Mucosa of descending colon (tissue), 3 donors: ENCODE measurements around the gene KRTAP9-6. TPM values are rescaled to one million over a fixed set of nuclear protein-coding genes. Genes with fewer than 3 reads are reported as not detected.
"Not testable (repeated sequence)": the region's sequence is repeated elsewhere in the genome, so short reads cannot be mapped to it uniquely, and the experiment has no call there.

Source experiments
- ATAC-seq: fragments of 200-7000 bp; cut with Tn5 transposase; one replicate; pipeline ENCODE4 v1.9.1; 2020; ENCODE audit warnings: mild to moderate bottlenecking, moderate library complexity
- DNase-seq, 3 donors: peaks; one replicate each; pipeline ENCODE4 v3.0.0-alpha.2; 2020
- H3K36me3 ChIP-seq: fragments of 200-600 bp; one replicate; pipeline ENCODE4 v1.8.0; 2021; ENCODE audit warnings: low read depth, mild to moderate bottlenecking
- H3K4me1 ChIP-seq: fragments of 200-600 bp; one replicate; pipeline ENCODE4 v1.8.0; 2021; ENCODE audit warnings: low read depth, mild to moderate bottlenecking
- H3K4me3 ChIP-seq: fragments of 200-600 bp; one replicate; pipeline ENCODE4 v1.8.0; 2021; ENCODE audit warnings: mild to moderate bottlenecking
- H3K9me3 ChIP-seq: fragments of 200-600 bp; one replicate; pipeline ENCODE4 v1.8.0; 2021; ENCODE audit warnings: mild to moderate bottlenecking
- intact Hi-C, 2 donors: fragments of 100-400 bp; cut with DNase I in 1 of 2; cut with micrococcal nuclease in 1 of 2; formaldehyde crosslinking; loops; one replicate each; pipeline versions ENCODE4 v1.11.0 to v1.11.1; 2022; cut with DNase I, micrococcal nuclease
- total RNA-seq, 3 donors: library from RNA; stranded (reverse); fragmentation: NEBNext Ultra II Directional in 2 of 3; extraction: Animal tissue kit (Norgen Biotek cat#: 25700) in 2 of 3; gene quantifications; one replicate each; pipeline versions ENCODE4 v1.2.1 to v1.2.4, GENCODE V29; 2021 to 2023
- TF ChIP-seq, protein P1 (sequence below): fragments of 200-600 bp; IDR thresholded peaks from one replicate; pipeline ENCODE4 v1.8.0; 2022; ENCODE audit warnings: antibody characterized with exemption, mild to moderate bottlenecking
- donor health status: DM: no; HTN: no; CAD: no; lungs with moderate emphysema.
- donor health status: DM: no; HTN: no; CAD: no.
- donor health status: DM: no; HTN: yes; CAD: no.

Gene KRTAP9-6
- total RNA-seq, 3 donors from 2014 or later, result not detected

GRCh38 chr17:41267711-41268110, 2.5 kb downstream of the KRTAP9-6 start:
- intact Hi-C loops, result no loop called here
- TF ChIP-seq, protein P1, sequence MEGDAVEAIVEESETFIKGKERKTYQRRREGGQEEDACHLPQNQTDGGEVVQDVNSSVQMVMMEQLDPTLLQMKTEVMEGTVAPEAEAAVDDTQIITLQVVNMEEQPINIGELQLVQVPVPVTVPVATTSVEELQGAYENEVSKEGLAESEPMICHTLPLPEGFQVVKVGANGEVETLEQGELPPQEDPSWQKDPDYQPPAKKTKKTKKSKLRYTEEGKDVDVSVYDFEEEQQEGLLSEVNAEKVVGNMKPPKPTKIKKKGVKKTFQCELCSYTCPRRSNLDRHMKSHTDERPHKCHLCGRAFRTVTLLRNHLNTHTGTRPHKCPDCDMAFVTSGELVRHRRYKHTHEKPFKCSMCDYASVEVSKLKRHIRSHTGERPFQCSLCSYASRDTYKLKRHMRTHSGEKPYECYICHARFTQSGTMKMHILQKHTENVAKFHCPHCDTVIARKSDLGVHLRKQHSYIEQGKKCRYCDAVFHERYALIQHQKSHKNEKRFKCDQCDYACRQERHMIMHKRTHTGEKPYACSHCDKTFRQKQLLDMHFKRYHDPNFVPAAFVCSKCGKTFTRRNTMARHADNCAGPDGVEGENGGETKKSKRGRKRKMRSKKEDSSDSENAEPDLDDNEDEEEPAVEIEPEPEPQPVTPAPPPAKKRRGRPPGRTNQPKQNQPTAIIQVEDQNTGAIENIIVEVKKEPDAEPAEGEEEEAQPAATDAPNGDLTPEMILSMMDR, result no peak
- DNase-seq (no peak), ATAC-seq (no peak)
- Histone ChIP-seq H3K36me3 (no peaks in the 10 kb centered on the region), H3K4me1 (no peaks in the 10 kb centered on the region), H3K9me3 (no peaks in the 10 kb centered on the region), H3K4me3 (no peak overlapping the region)

GRCh38 chr17:41271323-41271722, 6.1 kb downstream of the KRTAP9-6 start:
- intact Hi-C loops, result not testable (repeated sequence)

DNA sequence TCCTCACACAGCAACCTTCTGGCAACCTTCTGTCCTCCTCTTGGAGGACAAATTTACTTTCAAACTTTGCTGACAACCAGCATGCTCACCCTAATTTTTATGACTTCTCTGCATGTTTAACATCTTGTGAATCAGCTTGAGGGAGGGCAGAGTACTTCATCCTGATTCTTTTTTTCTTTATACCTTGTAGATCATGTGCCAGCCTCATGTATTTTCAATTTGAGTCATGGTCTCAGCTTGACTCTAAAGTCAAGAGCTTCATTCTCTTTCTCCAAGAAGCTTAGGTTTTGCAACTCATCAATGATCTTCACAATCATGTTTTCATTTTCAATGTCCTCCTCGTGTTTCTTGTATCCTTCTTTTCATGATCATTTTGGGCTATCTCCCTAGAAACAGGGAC, 6.7 kb downstream of the KRTAP9-6 start:
- TF ChIP-seq, protein P1, result no peak
- Histone ChIP-seq H3K4me1 (no peaks in the 10 kb centered on the region), H3K9me3 (no peaks in the 10 kb centered on the region), H3K4me3 (no peak overlapping the region), H3K36me3 (no peaks in the 10 kb centered on the region)
- ATAC-seq (no peak), DNase-seq (no peak)
- intact Hi-C loops, result no loop called here

More at GRCh38 chr17:41271323-41271722, 6.1 kb downstream of the KRTAP9-6 start:
- H3K36me3 ChIP-seq, H3K4me1 ChIP-seq, H3K4me3 ChIP-seq, ATAC-seq, H3K9me3 ChIP-seq, DNase-seq: not testable (repeated sequence)

- H3K9me3 ChIP-seq, H3K4me1 ChIP-seq, H3K4me3 ChIP-seq, intact Hi-C loops, ATAC-seq, H3K36me3 ChIP-seq, DNase-seq: not testable (repeated sequence)
Observed at GRCh38 chr17:41275648-41276190, 10.5 kb downstream of the KRTAP9-6 start, which contains the start of gene KRTAP9-7. TSS of gene KRTAP9-7 (plus strand) at chr17:41275698. CDS start at chr17:41275698, 0 bp downstream.

DNA sequence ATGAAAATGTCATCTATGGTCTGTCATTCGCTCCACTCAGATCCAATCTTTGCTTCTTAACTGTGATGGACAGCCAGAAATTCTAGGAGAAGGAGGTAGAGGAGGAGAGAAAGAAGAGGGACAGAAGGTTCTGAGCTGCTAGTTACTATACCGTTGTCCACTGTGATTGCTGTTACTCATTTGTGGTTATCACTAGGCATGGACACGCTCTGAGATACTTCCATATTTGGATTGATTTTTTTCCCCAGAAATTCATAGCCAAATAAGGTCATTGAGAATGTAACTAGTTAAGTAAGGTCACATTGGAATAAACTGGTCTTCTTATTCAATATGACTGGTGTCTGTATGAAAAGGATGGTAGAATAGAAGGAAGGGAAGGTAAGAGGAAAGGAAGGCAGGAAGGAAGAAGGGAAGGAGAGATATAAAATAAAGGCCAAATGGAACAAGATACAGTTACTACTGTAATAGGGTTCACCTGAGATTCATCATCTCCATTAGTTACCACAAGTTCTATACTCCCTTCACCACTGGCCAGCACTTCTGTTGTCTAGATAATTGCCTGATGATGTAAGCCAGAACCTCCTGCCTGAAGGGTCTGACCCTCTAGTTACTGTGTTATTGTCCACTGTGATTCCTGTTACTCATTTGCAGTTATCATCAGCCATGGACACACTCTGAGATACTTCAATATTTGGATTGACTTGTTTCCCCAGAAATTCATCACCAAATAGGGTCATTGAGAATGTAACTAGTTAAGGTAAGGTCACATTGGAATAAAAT, 13.2 kb downstream of the KRTAP9-6 start:
- Histone ChIP-seq H3K9me3 (no peaks in the 10 kb centered on the region), H3K36me3 (no peaks in the 10 kb centered on the region), H3K4me3 (no peak overlapping the region), H3K4me1 (no peaks in the 10 kb centered on the region)
- TF ChIP-seq, protein P1, result no peak
- DNase-seq (no peak), ATAC-seq (no peak)
- intact Hi-C loops, result no loop called here

- no peaks in the 10 kb centered on the region for H3K9me3 ChIP-seq
- intact Hi-C loops, result no loop called here
- no peak overlapping the region for H3K4me3 ChIP-seq
- H3K36me3 ChIP-seq, result no peaks in the 10 kb centered on the region
- TF ChIP-seq, protein P1, result no peak
- ATAC-seq (no peak), DNase-seq (no peak)
- H3K4me1 ChIP-seq, result no peaks in the 10 kb centered on the region
Observed at GRCh38 chr17:41284043-41284442, 18.9 kb downstream of the KRTAP9-6 start.
